ENCODE results near the gene HSD17B14.

DNA sequence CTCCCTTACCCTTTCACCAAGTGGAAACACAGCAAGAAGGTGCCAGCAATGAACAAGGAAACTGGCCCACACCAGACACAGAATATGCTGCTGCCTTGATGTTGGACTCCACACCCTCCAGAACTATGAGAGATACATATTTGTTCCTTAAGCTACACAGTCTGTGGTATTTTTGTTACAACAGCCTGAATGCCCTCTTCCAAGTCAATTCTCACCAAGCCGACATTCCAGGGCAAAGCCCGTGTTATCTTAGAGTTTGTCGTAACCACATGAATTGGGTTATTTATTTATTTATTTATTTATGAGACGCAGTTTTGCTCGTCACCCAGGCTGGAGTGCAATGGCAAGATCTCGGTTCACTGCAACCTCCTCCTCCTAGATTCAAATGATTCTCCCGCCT lies 66.0 kb downstream of the HSD17B14 start:
- TF ChIP-seq, protein P1, sequence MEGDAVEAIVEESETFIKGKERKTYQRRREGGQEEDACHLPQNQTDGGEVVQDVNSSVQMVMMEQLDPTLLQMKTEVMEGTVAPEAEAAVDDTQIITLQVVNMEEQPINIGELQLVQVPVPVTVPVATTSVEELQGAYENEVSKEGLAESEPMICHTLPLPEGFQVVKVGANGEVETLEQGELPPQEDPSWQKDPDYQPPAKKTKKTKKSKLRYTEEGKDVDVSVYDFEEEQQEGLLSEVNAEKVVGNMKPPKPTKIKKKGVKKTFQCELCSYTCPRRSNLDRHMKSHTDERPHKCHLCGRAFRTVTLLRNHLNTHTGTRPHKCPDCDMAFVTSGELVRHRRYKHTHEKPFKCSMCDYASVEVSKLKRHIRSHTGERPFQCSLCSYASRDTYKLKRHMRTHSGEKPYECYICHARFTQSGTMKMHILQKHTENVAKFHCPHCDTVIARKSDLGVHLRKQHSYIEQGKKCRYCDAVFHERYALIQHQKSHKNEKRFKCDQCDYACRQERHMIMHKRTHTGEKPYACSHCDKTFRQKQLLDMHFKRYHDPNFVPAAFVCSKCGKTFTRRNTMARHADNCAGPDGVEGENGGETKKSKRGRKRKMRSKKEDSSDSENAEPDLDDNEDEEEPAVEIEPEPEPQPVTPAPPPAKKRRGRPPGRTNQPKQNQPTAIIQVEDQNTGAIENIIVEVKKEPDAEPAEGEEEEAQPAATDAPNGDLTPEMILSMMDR (IDR thresholded peaks at IDR 0.05) = no peak
- no peak for TF ChIP-seq POLR2A (IDR thresholded peaks at IDR 0.05)

Measured in transverse colon (tissue), 3 donors.